GM12878 (cell line): ENCODE measurements around the gene AMBRA1. TPM values are rescaled to one million over a fixed set of nuclear protein-coding genes. Genes with fewer than 3 reads are reported as not detected.

Experiments
- ATAC-seq: fragments of 200-7000 bp; cut with Tn5 transposase; 3 replicates; pipeline ENCODE4 v1.9.1; 2020; ENCODE audit warnings: mild to moderate bottlenecking, moderate library complexity
- BruUV-seq: library from RNA; stranded (reverse); fragments of 400-500 nt; replicated peaks from 2 replicates; lab custom pipeline; 2021; lab: Mats Ljungman, UMichigan
- CTCF ChIA-PET: fragments of 300-600 bp; sonication (Branson Sonifier 250); formaldehyde crosslinking; extraction: SDS; loops from one replicate; lab custom pipeline; 2021; ENCODE audit warnings: inconsistent platforms; lab: Yijun Ruan, JAX
- POLR2A ChIA-PET: fragments of 350-600 bp; formaldehyde crosslinking; extraction: SDS; loops from one replicate; lab custom pipeline; 2021; ENCODE audit warnings: inconsistent platforms; lab: Charles Lee
- RAD21 ChIA-PET: fragments of 300-600 bp; sonication (Branson Sonifier 250); formaldehyde crosslinking; loops from one replicate; lab custom pipeline; 2023; ENCODE audit warnings: antibody characterized with exemption; ENCODE audit not compliant: unreplicated experiment; lab: Charles Lee
- SMC1A ChIA-PET: fragments of 300-600 bp; sonication (Branson Sonifier 250); formaldehyde crosslinking; loops from one replicate; lab custom pipeline; 2023; ENCODE audit not compliant: unreplicated experiment, uncharacterized antibody; lab: Charles Lee
- DNase-seq: peaks from one replicate; pipeline ENCODE4 v3.0.0-alpha.2; 2011; ENCODE audit warnings: low read depth, low spot score
- FAIRE-seq: peaks from 3 replicates; lab custom pipeline; 2011; peaks lifted over from hg19 to GRCh38; lab: Jason Lieb, UNC
- H2AFZ ChIP-seq: 2 replicates; pipeline ENCODE4 v1.6.0; 2011; ENCODE audit warnings: low read depth, low read length, control low read depth; ENCODE audit not compliant: control insufficient read depth
- H3K27ac ChIP-seq: 2 replicates; pipeline ENCODE4 v1.5.1; 2011; ENCODE audit warnings: control low read depth; ENCODE audit not compliant: control insufficient read depth, insufficient read depth
- H3K27me3 ChIP-seq, 2 experiments: replicated peaks in 1 of 2; 2 replicates each; pipeline versions ENCODE4 v1.6.0 to v1.6.1; 2011; ENCODE audit warnings: low read length in 1 of 2; ENCODE audit not compliant: control insufficient read depth in 2 of 2, insufficient read depth in 2 of 2
- H3K36me3 ChIP-seq, 2 experiments: 2 replicates each; pipeline ENCODE4 v1.5.1; 2011; ENCODE audit warnings: low read length in 1 of 2; ENCODE audit not compliant: control insufficient read depth in 2 of 2, insufficient read depth in 2 of 2
- H3K4me1 ChIP-seq: 2 replicates; pipeline ENCODE4 v1.6.1; 2011; ENCODE audit warnings: mild to moderate bottlenecking, low read length, moderate library complexity, mixed read lengths; ENCODE audit not compliant: control insufficient read depth, insufficient read depth
- H3K4me2 ChIP-seq: 2 replicates; pipeline ENCODE4 v1.6.0; 2011; ENCODE audit warnings: control low read depth; ENCODE audit not compliant: control insufficient read depth, insufficient read depth
- H3K4me3 ChIP-seq: fragments of 200-600 bp; sonication (generic); 2 replicates; pipeline ENCODE4 v1.5.1; 2016
- H3K79me2 ChIP-seq: 2 replicates; pipeline ENCODE4 v1.6.0; 2011; ENCODE audit warnings: low read length; ENCODE audit not compliant: control insufficient read depth, insufficient read depth
- H3K9ac ChIP-seq: 2 replicates; pipeline ENCODE4 v1.8.0; 2011; ENCODE audit warnings: low read length, control low read depth, mixed read lengths; ENCODE audit not compliant: control insufficient read depth, insufficient read depth
- H3K9me3 ChIP-seq: replicated peaks from 3 replicates; pipeline ENCODE4 v1.5.1; 2011; ENCODE audit warnings: mild to moderate bottlenecking, low read length; ENCODE audit not compliant: control insufficient read depth, insufficient read depth
- H4K20me1 ChIP-seq: 2 replicates; pipeline ENCODE4 v1.6.0; 2011; ENCODE audit not compliant: control insufficient read depth, insufficient read depth
- BCL3 ChIP-seq: IDR thresholded peaks from 2 replicates; pipeline ENCODE4 v1.6.1; 2011; ENCODE audit warnings: borderline replicate concordance, low read depth, mild to moderate bottlenecking, moderate library complexity, low read length; ENCODE audit not compliant: insufficient read depth, poor library complexity, severe bottlenecking
- BHLHE40 ChIP-seq, 2 experiments: fragments of 450-650 bp in 1 of 2; IDR thresholded peaks; 2 replicates each; pipeline ENCODE4 v1.6.1; 2011 to 2017; ENCODE audit warnings: low read depth in 2 of 2, borderline replicate concordance in 1 of 2, improper control_type of control experiment in 1 of 2, low read length in 1 of 2, mild to moderate bottlenecking in 1 of 2
- CEBPB ChIP-seq, 2 experiments: fragments of 150-350 bp in 1 of 2; IDR thresholded peaks; 2 replicates each; pipeline ENCODE4 v1.6.1; 2012 to 2014; ENCODE audit warnings: low read depth in 2 of 2, low read length in 2 of 2, borderline replicate concordance in 1 of 2, inconsistent platforms in 1 of 2
- EP300 ChIP-seq, 2 experiments: fragments of 150-350 bp in 1 of 2; IDR thresholded peaks; 2 replicates each; pipeline ENCODE4 v1.6.1; 2011 to 2012; ENCODE audit warnings: low read depth in 2 of 2, low read length in 2 of 2, borderline replicate concordance in 1 of 2, improper control_type of control experiment in 1 of 2, inconsistent platforms in 1 of 2; ENCODE audit not compliant: control insufficient read depth in 1 of 2
- HCFC1 ChIP-seq: fragments of 150-350 bp; IDR thresholded peaks from 2 replicates; pipeline ENCODE4 v1.6.1; 2014; ENCODE audit warnings: low read length
- NFYB ChIP-seq: IDR thresholded peaks from 2 replicates; pipeline ENCODE4 v1.6.1; 2011; ENCODE audit warnings: low read depth, mild to moderate bottlenecking, low read length, improper control_type of control experiment, moderate library complexity; ENCODE audit not compliant: insufficient read depth
- POLR2A ChIP-seq: IDR thresholded peaks from 2 replicates; pipeline ENCODE4 v1.6.1; 2011; ENCODE audit warnings: low read depth, mild to moderate bottlenecking, low read length
- REST ChIP-seq: IDR thresholded peaks from 2 replicates; pipeline ENCODE4 v1.6.1; 2012; ENCODE audit warnings: mild to moderate bottlenecking, low read depth, low read length
- SIN3A ChIP-seq: IDR thresholded peaks from 2 replicates; pipeline ENCODE4 v1.6.1; 2012; ENCODE audit warnings: low read depth, low read length, improper control_type of control experiment
- SREBF1 ChIP-seq: IDR thresholded peaks from 2 replicates; pipeline ENCODE4 v1.6.1; 2012; ENCODE audit warnings: mild to moderate bottlenecking, low read length
- SRF ChIP-seq, 2 experiments: IDR thresholded peaks; 2 replicates each; pipeline ENCODE4 v1.6.1; 2011; ENCODE audit warnings: low read depth in 2 of 2, low read length in 2 of 2, mild to moderate bottlenecking in 1 of 2, moderate library complexity in 1 of 2
- STAT1 ChIP-seq: fragments of 450-650 bp; conservative IDR thresholded peaks from 2 replicates; pipeline ENCODE4 v1.6.1; 2014; ENCODE audit warnings: antibody characterized with exemption, mild to moderate bottlenecking
- TCF3 ChIP-seq: IDR thresholded peaks from 2 replicates; pipeline ENCODE4 v1.6.1; 2012; ENCODE audit warnings: low read depth, mild to moderate bottlenecking, low read length, borderline replicate concordance; ENCODE audit not compliant: insufficient read depth
- ZNF217 ChIP-seq: fragments of 450-650 bp; IDR thresholded peaks from 2 replicates; pipeline ENCODE4 v1.6.1; 2017; ENCODE audit warnings: antibody characterized with exemption, mild to moderate bottlenecking
- ZSCAN29 ChIP-seq: fragments of 450-650 bp; IDR thresholded peaks from 2 replicates; pipeline ENCODE4 v1.6.1; 2017; ENCODE audit warnings: mild to moderate bottlenecking, moderate library complexity
- WGBS: methylation state at CpG from one replicate; pipeline ENCODE4 v1.1.6; 2016; ENCODE audit warnings: low lambda C conversion rate; ENCODE audit not compliant: insufficient replicate concordance, insufficient coverage; ENCODE audit errors: missing lambda C conversion rate; 5-methylcytosine and 5-hydroxymethylcytosine counted together
- in situ Hi-C: fragments of 300-500 bp; cut with MboI; formaldehyde crosslinking; loops from 9 replicates; pipeline ENCODE4 v1.14.3; 2018; ENCODE audit warnings: mixed read lengths
- intact Hi-C: fragments of 100-400 bp; cut with micrococcal nuclease; formaldehyde crosslinking; loops from one replicate; pipeline ENCODE4 v1.14.2; 2022; ENCODE audit not compliant: unreplicated experiment
- polyA plus RNA-seq, 11 experiments: library from polyadenylated mRNA; depleted of rRNA in 4 of 11; unstranded in 6 of 11; stranded (reverse) in 5 of 11; fragments of >200 nt; fragmentation: Nextera tagmentation in 4 of 11; fragmentation: Illumina TruSeq in 1 of 11; extraction: Ambion mirVana in 4 of 11; extraction: Trizol in 1 of 11; gene quantifications; 1 replicate in 1 of 11; 2 replicates in 10 of 11; pipeline versions ENCODE4 v1.2.1 to v1.2.3, GENCODE V29; 2011 to 2016; ENCODE audit warnings: inconsistent platforms in 2 of 11, missing spikeins in 2 of 11, low read depth in 1 of 11
- total RNA-seq, 4 experiments: library from RNA; depleted of rRNA in 3 of 4; stranded (reverse); fragments of >200 nt in 3 of 4; fragmentation: Illumina TruSeq in 1 of 4; extraction: Trizol in 1 of 4; gene quantifications; 2 replicates each; pipeline versions ENCODE4 v1.2.1 to v1.2.3, GENCODE V29; 2013 to 2021

The AMBRA1 gene
- total and polyA plus RNA-seq, 10 of the 15 experiments (the other 5 are each of a cell fraction or from before 2014, with no cell fraction given), result 0.57 to 34.3 (median 13.7) TPM

- no peaks in the 10 kb centered on the region for H4K20me1 ChIP-seq
- 0% methylated on average over 30 of the region's 123 CpGs for WGBS
- BruUV-seq, result no TSS peak
- in situ Hi-C loops, result loop anchor here (10.0 kb wide), 1 partner anchor 143 kb away; no protein-coding TSS in a partner anchor
- H2AFZ ChIP-seq, result no peak within 1 kb of the TSS
- H3K4me2 ChIP-seq, result peak within 1 kb of the TSS; percentile 89
- H3K9ac ChIP-seq, result no peak within 1 kb of the TSS
- no peak for FAIRE-seq
- ChIA-PET RAD21 (interaction anchor here (0.5 to 2.9 kb wide), 15 partner anchors 12 to 309 kb away, joined by 3 to 11 read pairs (median 4); partner anchors contain the start of genes ARHGAP1, DGKZ and ZNF408), SMC1A (interaction anchor here (0.7 to 4.9 kb wide), 5 partner anchors 8 to 101 kb away, joined by 3 to 24 read pairs (median 3); no protein-coding TSS in a partner anchor), POLR2A (interaction anchor here (1.4 to 1.8 kb wide), 2 partner anchors 85 to 98 kb away, joined by 4 to 6 read pairs; no protein-coding TSS in a partner anchor), CTCF (interaction anchor here (0.6 to 6.7 kb wide), 12 partner anchors 24 to 227 kb away, joined by 3 to 94 read pairs (median 3); no protein-coding TSS in a partner anchor)
- H3K27me3 ChIP-seq, result peaks cover 13 to 14% of the 10 kb centered on the region in 2 experiments
- DNase-seq, result no peak
- no peak for ATAC-seq
- H3K79me2 ChIP-seq, result no peaks in the 10 kb centered on the region
- no peaks in the 10 kb centered on the region for H3K9me3 ChIP-seq
- peaks cover 0 to 6% of the 10 kb centered on the region in 2 experiments; a peak in 1 of 4 replicates for H3K36me3 ChIP-seq
- peaks cover 6% of the 10 kb centered on the region for H3K4me1 ChIP-seq
- H3K27ac ChIP-seq, result no peak within 1 kb of the TSS
- H3K4me3 ChIP-seq, result peak within 1 kb of the TSS; percentile 57; the same call in 1 of the 2 replicates
- intact Hi-C loops, result no loop called here
- TF ChIP-seq TCF3, result no peak
- TF ChIP-seq ZNF217, result no peak
- TF ChIP-seq STAT1, result no peak
- no peak for TF ChIP-seq CEBPB (IDR thresholded peaks at IDR 0.05; ENCODE audit: borderline replicate concordance in 1 of 2, low read depth in 2 of 2, low read length in 2 of 2)
- TF ChIP-seq SREBF1, result no peak
- TF ChIP-seq BHLHE40 (IDR thresholded peaks at IDR 0.05; ENCODE audit: borderline replicate concordance in 1 of 2, low read depth in 2 of 2, low read length in 1 of 2), result peak in 1 of 2 experiments; percentile 23; a peak in 1 of 4 replicates
- 0 out of 2 replicates have a peak, but pooled peaks have one; percentile 12 for TF ChIP-seq NFYB
- no peak for TF ChIP-seq SIN3A
- TF ChIP-seq SRF (IDR thresholded peaks at IDR 0.05; ENCODE audit: low read depth in 2 of 2, low read length in 2 of 2), result no peak
- no peak for TF ChIP-seq BCL3
- no peak for TF ChIP-seq ZSCAN29
- TF ChIP-seq HCFC1, result no peak
- no peak for TF ChIP-seq REST
- TF ChIP-seq POLR2A, result no peak
- TF ChIP-seq EP300 (IDR thresholded peaks at IDR 0.05; ENCODE audit: borderline replicate concordance in 1 of 2, control insufficient read depth in 1 of 2, low read depth in 2 of 2, low read length in 2 of 2), result no peak
These were observed 202.0 kb downstream of the AMBRA1 start, which contains the start of gene CHRM4 for GRCh38 chr11:46391578-46392420. TSS of gene CHRM4 (minus strand) at chr11:46391776. CDS start at chr11:46386557, 5,219 bp downstream.
